Measurements from ENCODE around the gene CCR3. TPM values are rescaled to one million over a fixed set of nuclear protein-coding genes. Genes with fewer than 3 reads are reported as not detected.
A peak's percentile ranks its signal among the peaks of the same experiment; 100 is the strongest.

Gene CCR3
- total RNA-seq, 4 donors from 2014 or later, result not detected

DNA sequence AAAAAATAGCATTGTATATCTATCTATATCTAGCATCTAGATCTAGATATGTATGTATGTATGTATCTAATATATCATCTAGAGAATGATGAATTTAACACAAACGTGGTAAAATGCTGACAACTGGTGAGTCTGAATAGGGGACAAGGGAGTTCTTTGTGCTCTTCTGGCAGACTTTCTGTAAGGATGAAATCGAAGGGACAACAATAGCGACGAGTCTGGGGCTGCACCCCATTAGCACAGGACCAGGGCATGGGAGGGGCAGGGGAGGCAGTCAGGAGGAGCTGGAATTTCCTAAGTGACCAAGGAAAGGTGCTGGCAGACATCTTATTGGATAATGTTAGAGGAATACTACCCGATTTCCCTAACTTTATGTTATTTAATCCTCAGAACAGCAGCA, 42.0 kb upstream of the CCR3 start:
- WGBS, 2 donors, result 44% methylated on average over 5 of the region's 5 CpGs
- TF ChIP-seq, protein P1, sequence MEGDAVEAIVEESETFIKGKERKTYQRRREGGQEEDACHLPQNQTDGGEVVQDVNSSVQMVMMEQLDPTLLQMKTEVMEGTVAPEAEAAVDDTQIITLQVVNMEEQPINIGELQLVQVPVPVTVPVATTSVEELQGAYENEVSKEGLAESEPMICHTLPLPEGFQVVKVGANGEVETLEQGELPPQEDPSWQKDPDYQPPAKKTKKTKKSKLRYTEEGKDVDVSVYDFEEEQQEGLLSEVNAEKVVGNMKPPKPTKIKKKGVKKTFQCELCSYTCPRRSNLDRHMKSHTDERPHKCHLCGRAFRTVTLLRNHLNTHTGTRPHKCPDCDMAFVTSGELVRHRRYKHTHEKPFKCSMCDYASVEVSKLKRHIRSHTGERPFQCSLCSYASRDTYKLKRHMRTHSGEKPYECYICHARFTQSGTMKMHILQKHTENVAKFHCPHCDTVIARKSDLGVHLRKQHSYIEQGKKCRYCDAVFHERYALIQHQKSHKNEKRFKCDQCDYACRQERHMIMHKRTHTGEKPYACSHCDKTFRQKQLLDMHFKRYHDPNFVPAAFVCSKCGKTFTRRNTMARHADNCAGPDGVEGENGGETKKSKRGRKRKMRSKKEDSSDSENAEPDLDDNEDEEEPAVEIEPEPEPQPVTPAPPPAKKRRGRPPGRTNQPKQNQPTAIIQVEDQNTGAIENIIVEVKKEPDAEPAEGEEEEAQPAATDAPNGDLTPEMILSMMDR (IDR thresholded peaks at IDR 0.05), result no peak
- TF ChIP-seq POLR2A (IDR thresholded peaks at IDR 0.05), result no peak
- TF ChIP-seq EP300 (IDR thresholded peaks at IDR 0.05), result no peak
- peaks cover 0 to 17% (median under 1%) of the 10 kb centered on the region in 4 donors for H3K9me3 ChIP-seq
- H3K27ac ChIP-seq, result peak overlapping the region in 1 of 4 donors; percentile 15
- no peak for DNase-seq (ENCODE audit: low spot score in 2 of 2)
- H3K4me1 ChIP-seq, result no peaks in the 10 kb centered on the region
- peaks cover 0 to 8% (median 0%) of the 10 kb centered on the region in 3 donors for H3K36me3 ChIP-seq
- no peaks in the 10 kb centered on the region for H3K27me3 ChIP-seq
- H3K4me3 ChIP-seq, result no peak overlapping the region

DNA sequence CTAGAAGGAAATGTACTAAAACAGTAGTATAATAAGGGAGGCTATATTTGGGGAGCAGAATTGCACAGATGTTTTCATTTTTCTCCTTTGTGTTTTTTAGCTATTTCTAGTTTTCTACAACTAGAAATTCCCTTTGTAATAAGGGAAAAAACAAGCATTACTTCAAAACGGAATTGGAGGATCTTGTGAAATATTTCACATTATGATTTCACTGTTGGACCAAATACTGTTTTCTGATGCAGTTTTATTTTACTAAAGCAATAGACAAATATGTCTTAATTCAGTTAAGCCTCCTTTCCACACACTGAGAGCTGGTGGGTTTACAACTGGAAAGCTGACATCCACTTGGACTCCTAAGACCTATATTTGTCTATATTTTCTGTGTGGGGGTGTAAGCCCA, 41.5 kb upstream of the CCR3 start:
- Histone ChIP-seq H3K27me3 (no peaks in the 10 kb centered on the region), H3K27ac (peak overlapping the region in 2 of 4 donors; percentile 30 to 38), H3K36me3 (peaks cover 0 to 8% (median 0%) of the 10 kb centered on the region in 3 donors), H3K4me1 (no peaks in the 10 kb centered on the region), H3K4me3 (no peak overlapping the region), H3K9me3 (peaks cover 0 to 15% (median 0%) of the 10 kb centered on the region in 4 donors)
- TF ChIP-seq, protein P1 (IDR thresholded peaks at IDR 0.05), result no peak
- TF ChIP-seq EP300 (IDR thresholded peaks at IDR 0.05) (no peak), POLR2A (IDR thresholded peaks at IDR 0.05) (no peak)
- WGBS, 2 donors, result 46 to 50% methylated on average over 1 of the region's 1 CpG
- DNase-seq (ENCODE audit: low spot score in 2 of 2), result no peak

GRCh38 chr3:46202535-46202934, 39.7 kb upstream of the CCR3 start:
- no peak for DNase-seq (ENCODE audit: low spot score in 2 of 2)
- Histone ChIP-seq H3K4me3 (no peak overlapping the region), H3K27me3 (no peaks in the 10 kb centered on the region), H3K4me1 (no peaks in the 10 kb centered on the region), H3K36me3 (peaks cover 0 to 8% (median 0%) of the 10 kb centered on the region in 3 donors), H3K27ac (no peak overlapping the region), H3K9me3 (peaks cover 0 to 11% (median 0%) of the 10 kb centered on the region in 4 donors)
- no peak for TF ChIP-seq EP300 (IDR thresholded peaks at IDR 0.05)
- TF ChIP-seq, protein P1 (IDR thresholded peaks at IDR 0.05), result no peak
- no peak for TF ChIP-seq POLR2A (IDR thresholded peaks at IDR 0.05)
- 73 to 76% methylated on average over 4 of the region's 4 CpGs for WGBS, 2 donors

GRCh38 chr3:46203681-46204080, 38.6 kb upstream of the CCR3 start:
- TF ChIP-seq, protein P1 (IDR thresholded peaks at IDR 0.05), result no peak
- TF ChIP-seq POLR2A (IDR thresholded peaks at IDR 0.05) (no peak), EP300 (IDR thresholded peaks at IDR 0.05) (no peak)
- peaks cover 0 to 8% (median 0%) of the 10 kb centered on the region in 3 donors for H3K36me3 ChIP-seq
- no peaks in the 10 kb centered on the region for H3K9me3 ChIP-seq
- DNase-seq (ENCODE audit: low spot score in 2 of 2), result no peak
- no peaks in the 10 kb centered on the region for H3K27me3 ChIP-seq
- H3K27ac ChIP-seq, result no peak overlapping the region
- 95% methylated on average over 12 of the region's 12 CpGs for WGBS, 2 donors
- H3K4me1 ChIP-seq, result peaks cover 0 to 7% (median 2%) of the 10 kb centered on the region in 4 donors
- H3K4me3 ChIP-seq, result no peak overlapping the region

- TF ChIP-seq, protein P1 (IDR thresholded peaks at IDR 0.05), result no peak
- TF ChIP-seq POLR2A (IDR thresholded peaks at IDR 0.05) (no peak), EP300 (IDR thresholded peaks at IDR 0.05) (no peak)
- Histone ChIP-seq H3K4me1 (peaks cover 0 to 15% (median 3%) of the 10 kb centered on the region in 4 donors), H3K9me3 (no peaks in the 10 kb centered on the region), H3K36me3 (peaks cover 0 to 8% (median 0%) of the 10 kb centered on the region in 3 donors), H3K4me3 (peak overlapping the region in 1 of 4 donors; percentile 9), H3K27me3 (no peaks in the 10 kb centered on the region), H3K27ac (peak overlapping the region in 1 of 4 donors; percentile 25)
- DNase-seq (ENCODE audit: low spot score in 2 of 2), result no peak
- 53 to 72% methylated on average over 2 of the region's 2 CpGs for WGBS, 2 donors
Observed at GRCh38 chr3:46205286-46205960, 36.8 kb upstream of the CCR3 start.

Data from tibial nerve (tissue), 4 donors.